H1 (cell line): ENCODE data around the gene OGT. TPM values are rescaled to one million over a fixed set of nuclear protein-coding genes. Genes with fewer than 3 reads are reported as not detected.

Experiments
- CTCF ChIA-PET: fragments of 300-600 bp; sonication (Branson Sonifier 250); formaldehyde crosslinking; loops from one replicate; lab custom pipeline; 2021; ENCODE audit not compliant: partially characterized antibody; lab: Charles Lee
- POLR2A ChIA-PET: fragments of 300-600 bp; sonication (Branson Sonifier 250); formaldehyde crosslinking; loops from one replicate; lab custom pipeline; 2021; ENCODE audit warnings: inconsistent platforms; ENCODE audit not compliant: partially characterized antibody; lab: Charles Lee
- DNase-seq, 2 experiments: peaks; one replicate each; pipeline versions ENCODE4 v3.0.0 to v3.0.0-alpha.2; 2010 to 2022; ENCODE audit warnings: low spot score in 2 of 2, low read depth in 1 of 2, mixed read lengths in 1 of 2
- FAIRE-seq: peaks from 2 replicates; lab custom pipeline; 2011; peaks lifted over from hg19 to GRCh38; lab: Jason Lieb, UNC
- H2AFZ ChIP-seq: 2 replicates; pipeline ENCODE4 v1.8.1; 2012; ENCODE audit warnings: low read length, inconsistent platforms
- H2AK5ac ChIP-seq: 2 replicates; pipeline ENCODE4 v1.6.1; 2013; ENCODE audit warnings: low read depth, low read length
- H2BK120ac ChIP-seq: replicated peaks from 2 replicates; pipeline ENCODE3; 2013; ENCODE audit warnings: low read depth, low read length, inconsistent platforms
- H2BK12ac ChIP-seq: 2 replicates; pipeline ENCODE4 v1.6.1; 2013; ENCODE audit warnings: low read depth, low read length
- H2BK15ac ChIP-seq: 2 replicates; pipeline ENCODE4 v1.6.1; 2013; ENCODE audit warnings: low read length
- H2BK20ac ChIP-seq: 2 replicates; pipeline ENCODE4 v1.6.1; 2013; ENCODE audit warnings: low read length
- H2BK5ac ChIP-seq: 2 replicates; pipeline ENCODE4 v1.6.1; 2013; ENCODE audit warnings: low read depth, low read length
- H3K14ac ChIP-seq: 2 replicates; pipeline ENCODE4 v1.6.1; 2013; ENCODE audit warnings: inconsistent platforms; ENCODE audit not compliant: insufficient read length
- H3K18ac ChIP-seq: 2 replicates; pipeline ENCODE4 v1.6.1; 2013; ENCODE audit warnings: low read length; ENCODE audit errors: extremely low read depth
- H3K23ac ChIP-seq: 2 replicates; pipeline ENCODE4 v1.6.1; 2013; ENCODE audit warnings: inconsistent platforms; ENCODE audit not compliant: insufficient read length
- H3K23me2 ChIP-seq: 2 replicates; pipeline ENCODE4 v1.6.1; 2013; ENCODE audit warnings: low read depth, low read length
- H3K27ac ChIP-seq: 2 replicates; pipeline ENCODE4 v1.6.1; 2011; ENCODE audit warnings: low read depth, low read length, inconsistent platforms
- H3K27me3 ChIP-seq, 4 experiments: replicated peaks in 1 of 4; 1 replicate in 1 of 4; 2 replicates in 3 of 4; pipeline versions ENCODE4 v1.6.1 to v1.8.1; 2011 to 2013; ENCODE audit warnings: low read length in 3 of 4, mild to moderate bottlenecking in 3 of 4, inconsistent platforms in 2 of 4, mixed read lengths in 2 of 4, moderate library complexity in 1 of 4; ENCODE audit not compliant: control insufficient read depth in 3 of 4, insufficient read depth in 3 of 4; ENCODE audit errors: extremely low read depth in 1 of 4
- H3K36me3 ChIP-seq, 4 experiments: 2 replicates each; pipeline versions ENCODE4 v1.6.1 to v1.8.1; 2011 to 2013; ENCODE audit warnings: mild to moderate bottlenecking in 4 of 4, low read length in 3 of 4, moderate library complexity in 2 of 4, control low read depth in 1 of 4, inconsistent platforms in 1 of 4; ENCODE audit not compliant: insufficient read depth in 4 of 4, control insufficient read depth in 2 of 4
- H3K4ac ChIP-seq: replicated peaks from 2 replicates; pipeline ENCODE3; 2013; ENCODE audit warnings: low read length, low read depth, mixed read lengths, inconsistent platforms; ENCODE audit not compliant: insufficient read length
- H3K4me1 ChIP-seq, 4 experiments: replicated peaks in 1 of 4; 1 replicate in 1 of 4; 2 replicates in 3 of 4; pipeline versions ENCODE4 v1.6.1 to v1.8.1; 2011 to 2013; ENCODE audit warnings: low read length in 3 of 4, inconsistent platforms in 2 of 4, mixed read lengths in 1 of 4; ENCODE audit not compliant: insufficient read depth in 4 of 4, control insufficient read depth in 3 of 4
- H3K4me2 ChIP-seq, 2 experiments: 2 replicates each; pipeline versions ENCODE4 v1.6.1 to v1.8.1; 2011 to 2013; ENCODE audit warnings: low read depth in 2 of 2, low read length in 2 of 2, control low read depth in 1 of 2, inconsistent platforms in 1 of 2, mild to moderate bottlenecking in 1 of 2; ENCODE audit not compliant: insufficient read depth in 1 of 2
- H3K4me3 ChIP-seq, 4 experiments: fragments of 200-600, 300-600 bp in 1 of 4; sonication (generic), shearing (Covaris generic), sonication (Bioruptor Twin) in 1 of 4; 2 replicates each; pipeline versions ENCODE4 v1.5.1 to v1.8.1; 2011 to 2016; ENCODE audit warnings: low read length in 4 of 4, low read depth in 3 of 4, control low read depth in 2 of 4, inconsistent platforms in 2 of 4, mild to moderate bottlenecking in 2 of 4, mixed read lengths in 1 of 4, moderate library complexity in 1 of 4; ENCODE audit not compliant: insufficient read depth in 2 of 4; ENCODE audit errors: extremely low read depth in 1 of 4
- H3K56ac ChIP-seq: replicated peaks from 2 replicates; pipeline ENCODE3; 2013; ENCODE audit warnings: low read depth, mild to moderate bottlenecking, mixed read lengths, low read length, inconsistent platforms; ENCODE audit not compliant: insufficient read length
- H3K79me1 ChIP-seq: 2 replicates; pipeline ENCODE4 v1.6.1; 2013; ENCODE audit warnings: low read depth, low read length, control low read depth
- H3K79me2 ChIP-seq, 2 experiments: 2 replicates each; pipeline versions ENCODE4 v1.6.1 to v1.8.1; 2012 to 2013; ENCODE audit warnings: low read length in 2 of 2, mild to moderate bottlenecking in 2 of 2, inconsistent platforms in 1 of 2; ENCODE audit not compliant: insufficient read depth in 2 of 2, control insufficient read depth in 1 of 2
- H3K9ac ChIP-seq, 4 experiments: replicated peaks in 1 of 4; 1 replicate in 1 of 4; 2 replicates in 3 of 4; pipeline versions ENCODE4 v1.6.1 to v1.8.1; 2011 to 2013; ENCODE audit warnings: low read depth in 3 of 4, low read length in 3 of 4, control low read depth in 2 of 4, mild to moderate bottlenecking in 2 of 4, moderate library complexity in 2 of 4, inconsistent platforms in 1 of 4; ENCODE audit errors: extremely low read depth in 1 of 4
- H3K9me3 ChIP-seq, 2 experiments: 2 replicates each; pipeline versions ENCODE4 v1.6.1 to v1.8.1; 2012 to 2013; ENCODE audit warnings: mild to moderate bottlenecking in 2 of 2, moderate library complexity in 2 of 2, control low read depth in 1 of 2, inconsistent platforms in 1 of 2, low read depth in 1 of 2, low read length in 1 of 2, mixed read lengths in 1 of 2; ENCODE audit not compliant: insufficient read depth in 2 of 2
- H4K20me1 ChIP-seq, 2 experiments: replicated peaks in 1 of 2; 2 replicates each; pipeline versions ENCODE3 to v1.8.1; 2011 to 2013; ENCODE audit warnings: inconsistent platforms in 2 of 2, low read length in 2 of 2, mild to moderate bottlenecking in 1 of 2; ENCODE audit not compliant: insufficient read depth in 2 of 2, control insufficient read depth in 1 of 2
- H4K5ac ChIP-seq: 2 replicates; pipeline ENCODE4 v1.6.1; 2013; ENCODE audit warnings: low read length, low read depth, mixed read lengths, inconsistent platforms; ENCODE audit not compliant: insufficient read length
- H4K8ac ChIP-seq: 2 replicates; pipeline ENCODE4 v1.8.0; 2013; ENCODE audit warnings: mild to moderate bottlenecking, moderate library complexity, low read length, inconsistent platforms; ENCODE audit not compliant: insufficient read depth; ENCODE audit errors: extremely low read depth
- H4K91ac ChIP-seq: replicated peaks from 2 replicates; pipeline ENCODE3; 2013; ENCODE audit warnings: low read length, mixed read lengths, inconsistent platforms; ENCODE audit not compliant: insufficient read length
- ASH2L ChIP-seq: fragments of 200-600, 300-600 bp; sonication (generic); IDR thresholded peaks from one replicate; pipeline ENCODE4 v1.7.1; 2017; ENCODE audit warnings: low read length
- BACH1 ChIP-seq: IDR thresholded peaks from 2 replicates; pipeline ENCODE4 v1.6.1; 2012; ENCODE audit warnings: low read length, improper control_type of control experiment
- CREB1 ChIP-seq: IDR thresholded peaks from 2 replicates; pipeline ENCODE4 v1.6.1; 2012; ENCODE audit warnings: inconsistent platforms
- EP300 ChIP-seq, 2 experiments: IDR thresholded peaks; 1 replicate in 1 of 2; 2 replicates in 1 of 2; pipeline ENCODE4 v1.6.1; 2011 to 2012; ENCODE audit warnings: low read depth in 2 of 2, low read length in 2 of 2, mild to moderate bottlenecking in 2 of 2, borderline replicate concordance in 1 of 2, inconsistent platforms in 1 of 2, moderate library complexity in 1 of 2
- GABPA ChIP-seq: IDR thresholded peaks from 2 replicates; pipeline ENCODE4 v1.6.1; 2011; ENCODE audit warnings: mild to moderate bottlenecking, low read length, moderate library complexity, borderline replicate concordance; ENCODE audit not compliant: insufficient read depth
- KDM4A ChIP-seq: IDR thresholded peaks from one replicate; pipeline ENCODE4 v1.7.1; 2012; ENCODE audit warnings: low read depth, mild to moderate bottlenecking, moderate library complexity, low read length, inconsistent platforms; ENCODE audit not compliant: severe bottlenecking
- KDM5A ChIP-seq: fragments of 200-600 bp; IDR thresholded peaks from 2 replicates; pipeline ENCODE4 v1.7.1; 2012; ENCODE audit warnings: mild to moderate bottlenecking, low read length, inconsistent platforms, mixed read lengths
- SAP30 ChIP-seq: fragments of 300-600 bp; sonication (generic); IDR thresholded peaks from 2 replicates; pipeline ENCODE4 v1.7.1; 2012; ENCODE audit warnings: low read length, moderate library complexity, mild to moderate bottlenecking, inconsistent platforms; ENCODE audit not compliant: insufficient read depth, insufficient replicate concordance
- SIRT6 ChIP-seq: IDR thresholded peaks from one replicate; pipeline ENCODE4 v1.7.1; 2012; ENCODE audit warnings: low read length, inconsistent platforms
- TAF1 ChIP-seq: IDR thresholded peaks from 2 replicates; pipeline ENCODE4 v1.6.1; 2011; ENCODE audit warnings: mild to moderate bottlenecking, low read depth, low read length
- TAF7 ChIP-seq: optimal IDR thresholded peaks from 2 replicates; pipeline ENCODE3; 2011; ENCODE audit warnings: low read depth, mild to moderate bottlenecking, inconsistent platforms, low read length, moderate library complexity, borderline replicate concordance
- WGBS, 2 experiments: shearing (Covaris generic) in 1 of 2; methylation state at CpG; one replicate each; pipeline versions ENCODE4 v1.1.6 to v1.1.7; 2013 to 2015; ENCODE audit warnings: low lambda C conversion rate in 2 of 2, mixed read lengths in 2 of 2, inconsistent platforms in 1 of 2, low coverage in 1 of 2, missing lambda C conversion rate in 1 of 2; ENCODE audit not compliant: insufficient replicate concordance in 2 of 2, insufficient coverage in 1 of 2, insufficient read length in 1 of 2; ENCODE audit errors: extremely low coverage in 1 of 2, missing lambda C conversion rate in 1 of 2; 5-methylcytosine and 5-hydroxymethylcytosine counted together
- polyA plus RNA-seq, 7 experiments: library from polyadenylated mRNA; depleted of rRNA in 3 of 7; stranded (reverse) in 5 of 7; unstranded in 2 of 7; fragments of >200 nt in 5 of 7; fragments of 200-250 nt in 2 of 7; gene quantifications; 1 replicate in 5 of 7; 2 replicates in 1 of 7; 4 replicates in 1 of 7; pipeline versions ENCODE4 v1.2.1 to v1.2.3, GENCODE V29; 2011 to 2013; ENCODE audit warnings: missing spikeins in 2 of 7, mixed read lengths in 2 of 7
- total RNA-seq: library from RNA; stranded (reverse); fragmentation: NEBNext Ultra II Directional; extraction: Animal tissue kit (Norgen Biotek cat#: 25700); gene quantifications from 2 replicates; pipeline ENCODE4 v1.2.1, GENCODE V29; 2021

The OGT gene
- total and polyA plus RNA-seq, 2 of the 8 experiments (the other 6 are each of a cell fraction or from before 2014, with no cell fraction given): 130 to 169 TPM

DNA sequence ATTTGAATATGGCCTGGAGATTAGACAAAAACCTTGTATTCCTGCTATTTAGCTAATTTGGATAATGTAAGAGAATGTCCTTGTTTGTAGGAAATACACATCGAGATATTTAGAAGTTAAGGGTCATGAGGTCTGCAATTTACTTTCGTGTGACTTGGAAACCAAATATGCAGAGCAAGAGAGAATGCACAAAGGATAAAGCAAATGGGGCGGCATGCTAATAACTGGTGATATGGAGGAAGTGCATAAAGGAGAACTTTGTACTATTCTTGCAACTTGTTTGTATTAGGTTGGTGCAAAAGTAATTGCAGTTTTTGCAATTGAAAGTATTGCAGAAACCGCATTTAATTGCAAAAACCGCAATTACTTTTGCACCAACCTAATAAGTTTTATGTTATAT lies 92.6 kb downstream of the OGT start:
- 87% methylated on average over 5 of the region's 5 CpGs; no CpG with 5 or more reads in 1 of the 2 experiments for WGBS, 2 experiments
- H2AFZ ChIP-seq: no peak overlapping the region
- no peaks in the 10 kb centered on the region for H3K23me2 ChIP-seq
- H3K36me3 ChIP-seq: no peaks in the 10 kb centered on the region
- H3K14ac ChIP-seq: no peak overlapping the region
- H4K5ac ChIP-seq: no peak overlapping the region
- H3K9me3 ChIP-seq: no peaks in the 10 kb centered on the region
- H4K8ac ChIP-seq: no peak overlapping the region
- no peaks in the 10 kb centered on the region for H3K79me1 ChIP-seq
- H3K23ac ChIP-seq: no peak overlapping the region
- no peaks in the 10 kb centered on the region for H3K27me3 ChIP-seq
- no peak overlapping the region for H3K27ac ChIP-seq
- ChIA-PET POLR2A (interaction anchor here (0.8 kb wide), 1 partner anchor 15 kb away, joined by 3 read pairs; no protein-coding TSS in a partner anchor), CTCF (no interaction called here)
- TF ChIP-seq BACH1 (no peak), ASH2L (no peak), TAF1 (no peak), KDM5A (no peak), TAF7 (no peak), SIRT6 (no peak), CREB1 (no peak), KDM4A (no peak), GABPA (no peak), EP300 (IDR thresholded peaks at IDR 0.05; ENCODE audit: borderline replicate concordance in 1 of 2, low read depth in 2 of 2, low read length in 2 of 2) (no peak), SAP30 (no peak)
- no peak overlapping the region for H2BK15ac ChIP-seq
- H3K79me2 ChIP-seq: no peaks in the 10 kb centered on the region
- no peak overlapping the region for H3K4me2 ChIP-seq
- no peak overlapping the region for H3K4me3 ChIP-seq
- no peak overlapping the region for H2BK5ac ChIP-seq
- no peak for DNase-seq
- peaks cover 0 to 3% (median 0%) of the 10 kb centered on the region in 4 experiments; a peak in 1 of 7 replicates for H3K4me1 ChIP-seq
- FAIRE-seq: no peak
- H2BK20ac ChIP-seq: no peak overlapping the region
- no peak overlapping the region for H2BK12ac ChIP-seq
- H2AK5ac ChIP-seq: no peak overlapping the region
- H4K91ac ChIP-seq: no peak overlapping the region
- H3K18ac ChIP-seq: no peak overlapping the region
- H4K20me1 ChIP-seq: no peaks in the 10 kb centered on the region
- H3K56ac ChIP-seq: no peak overlapping the region
- H3K4ac ChIP-seq: no peak overlapping the region
- no peak overlapping the region for H3K9ac ChIP-seq
- H2BK120ac ChIP-seq: no peak overlapping the region
